HG03354 (cell line): Measurements from ENCODE around the gene RAB36.

Source experiments
- ATAC-seq: cut with Tn5 transposase; IDR thresholded peaks from one replicate; pipeline ENCODE4 v1.9.1; 2021; ENCODE audit warnings: mild to moderate bottlenecking; ENCODE audit not compliant: unreplicated experiment, poor library complexity, severe bottlenecking

The RAB36 gene

DNA sequence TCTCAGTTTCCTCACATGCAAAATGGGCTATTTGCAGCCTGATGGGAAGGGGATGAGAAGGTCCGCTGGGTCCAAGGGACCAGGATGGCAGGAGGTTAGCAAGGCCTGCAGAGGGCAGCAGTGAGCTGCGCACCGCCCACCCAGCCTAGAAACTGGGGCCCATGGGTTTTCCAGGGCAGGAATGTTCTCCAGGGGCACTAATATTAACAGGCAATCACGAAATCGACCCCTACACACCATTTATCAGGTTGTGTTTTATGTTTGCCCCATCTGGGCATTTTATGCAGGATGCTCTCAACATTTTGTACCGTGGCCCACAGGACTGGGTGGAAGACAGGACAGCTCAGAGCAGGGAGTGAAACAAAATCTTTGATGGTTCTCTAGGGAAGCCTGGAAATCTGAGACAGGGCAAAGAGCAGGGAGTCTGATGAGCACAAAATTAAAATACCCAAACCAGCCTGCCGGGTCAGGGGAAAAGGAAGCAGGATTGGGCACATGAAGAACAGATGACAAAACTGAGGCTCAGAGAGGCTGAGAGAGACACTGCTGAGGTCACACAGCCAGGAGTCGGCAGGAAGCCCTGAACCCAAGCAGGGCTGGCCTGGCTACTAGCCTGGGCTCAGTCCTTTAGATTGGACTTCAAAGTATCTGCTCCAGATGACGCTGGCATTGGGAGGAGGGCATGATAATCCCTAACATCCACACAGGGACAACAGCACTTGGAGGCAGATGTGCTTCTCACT lies 33.4 kb downstream of the RAB36 start:
- no peak for ATAC-seq

DNA sequence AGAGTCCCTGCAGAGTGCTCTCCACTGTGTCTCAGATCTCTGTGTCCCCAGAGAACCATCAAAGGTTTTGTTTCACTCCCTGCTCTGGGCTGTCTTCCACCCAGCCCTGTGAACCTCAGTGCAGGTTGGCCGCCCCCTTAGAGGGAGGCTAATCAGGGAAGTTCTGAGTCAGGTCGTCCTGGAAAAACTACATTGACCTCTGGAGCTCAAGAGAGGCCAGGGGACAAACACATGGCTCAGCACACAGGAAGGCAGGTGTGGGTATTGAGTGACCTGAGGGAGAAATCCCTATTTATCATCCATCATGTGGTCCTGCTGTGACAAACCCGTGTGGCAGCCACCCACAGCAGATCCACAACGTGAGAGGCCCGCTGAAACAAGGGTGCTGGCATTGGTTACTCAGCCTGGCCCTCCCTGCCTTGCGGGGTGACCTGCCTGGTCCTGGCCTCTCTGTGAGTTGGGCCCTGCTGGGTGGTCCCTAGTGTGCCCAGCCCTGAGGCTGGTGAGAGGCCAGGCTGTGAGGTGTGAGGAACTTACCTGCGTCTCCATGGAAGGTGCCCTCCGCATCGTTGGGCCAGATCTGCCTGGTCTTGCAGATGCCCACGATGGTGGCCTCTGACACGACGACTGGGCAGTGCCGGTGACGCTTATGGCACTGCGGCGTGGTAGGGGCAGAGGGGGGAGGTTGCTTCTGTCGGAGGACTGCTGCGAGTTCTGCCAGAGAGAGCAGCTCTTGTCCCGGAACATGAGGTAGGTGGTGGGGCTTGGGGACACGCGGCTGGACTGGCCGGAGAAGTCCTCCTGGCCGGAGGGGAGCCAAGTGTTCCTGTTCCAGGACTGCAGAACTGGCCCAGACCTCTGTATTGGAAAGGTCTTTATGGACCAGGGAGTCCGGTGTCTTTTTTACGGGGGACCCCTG lies 34.4 kb downstream of the RAB36 start:
- ATAC-seq: no peak

DNA sequence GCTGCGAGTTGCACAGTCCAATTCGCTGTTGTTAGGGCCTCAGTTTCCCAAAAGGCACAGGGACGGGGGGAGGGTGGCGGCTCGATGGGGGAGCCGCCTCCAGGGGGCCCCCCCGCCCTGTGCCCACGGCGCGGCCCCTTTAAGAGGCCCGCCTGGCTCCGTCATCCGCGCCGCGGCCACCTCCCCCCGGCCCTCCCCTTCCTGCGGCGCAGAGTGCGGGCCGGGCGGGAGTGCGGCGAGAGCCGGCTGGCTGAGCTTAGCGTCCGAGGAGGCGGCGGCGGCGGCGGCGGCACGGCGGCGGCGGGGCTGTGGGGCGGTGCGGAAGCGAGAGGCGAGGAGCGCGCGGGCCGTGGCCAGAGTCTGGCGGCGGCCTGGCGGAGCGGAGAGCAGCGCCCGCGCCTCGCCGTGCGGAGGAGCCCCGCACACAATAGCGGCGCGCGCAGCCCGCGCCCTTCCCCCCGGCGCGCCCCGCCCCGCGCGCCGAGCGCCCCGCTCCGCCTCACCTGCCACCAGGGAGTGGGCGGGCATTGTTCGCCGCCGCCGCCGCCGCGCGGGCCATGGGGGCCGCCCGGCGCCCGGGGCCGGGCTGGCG lies 35.1 kb downstream of the RAB36 start, which contains the start of gene BCR:
TSS of gene BCR (plus strand) at position 209 of the 592 bp plus-strand sequence. CDS start 452 bp downstream, outside the sequence.
- no peak for ATAC-seq

DNA sequence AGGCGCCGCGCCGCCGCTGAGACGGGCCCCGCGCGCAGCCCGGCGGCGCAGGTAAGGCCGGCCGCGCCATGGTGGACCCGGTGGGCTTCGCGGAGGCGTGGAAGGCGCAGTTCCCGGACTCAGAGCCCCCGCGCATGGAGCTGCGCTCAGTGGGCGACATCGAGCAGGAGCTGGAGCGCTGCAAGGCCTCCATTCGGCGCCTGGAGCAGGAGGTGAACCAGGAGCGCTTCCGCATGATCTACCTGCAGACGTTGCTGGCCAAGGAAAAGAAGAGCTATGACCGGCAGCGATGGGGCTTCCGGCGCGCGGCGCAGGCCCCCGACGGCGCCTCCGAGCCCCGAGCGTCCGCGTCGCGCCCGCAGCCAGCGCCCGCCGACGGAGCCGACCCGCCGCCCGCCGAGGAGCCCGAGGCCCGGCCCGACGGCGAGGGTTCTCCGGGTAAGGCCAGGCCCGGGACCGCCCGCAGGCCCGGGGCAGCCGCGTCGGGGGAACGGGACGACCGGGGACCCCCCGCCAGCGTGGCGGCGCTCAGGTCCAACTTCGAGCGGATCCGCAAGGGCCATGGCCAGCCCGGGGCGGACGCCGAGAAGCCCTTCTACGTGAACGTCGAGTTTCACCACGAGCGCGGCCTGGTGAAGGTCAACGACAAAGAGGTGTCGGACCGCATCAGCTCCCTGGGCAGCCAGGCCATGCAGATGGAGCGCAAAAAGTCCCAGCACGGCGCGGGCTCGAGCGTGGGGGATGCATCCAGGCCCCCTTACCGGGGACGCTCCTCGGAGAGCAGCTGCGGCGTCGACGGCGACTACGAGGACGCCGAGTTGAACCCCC lies 35.8 kb downstream of the RAB36 start:
- ATAC-seq: no peak

DNA sequence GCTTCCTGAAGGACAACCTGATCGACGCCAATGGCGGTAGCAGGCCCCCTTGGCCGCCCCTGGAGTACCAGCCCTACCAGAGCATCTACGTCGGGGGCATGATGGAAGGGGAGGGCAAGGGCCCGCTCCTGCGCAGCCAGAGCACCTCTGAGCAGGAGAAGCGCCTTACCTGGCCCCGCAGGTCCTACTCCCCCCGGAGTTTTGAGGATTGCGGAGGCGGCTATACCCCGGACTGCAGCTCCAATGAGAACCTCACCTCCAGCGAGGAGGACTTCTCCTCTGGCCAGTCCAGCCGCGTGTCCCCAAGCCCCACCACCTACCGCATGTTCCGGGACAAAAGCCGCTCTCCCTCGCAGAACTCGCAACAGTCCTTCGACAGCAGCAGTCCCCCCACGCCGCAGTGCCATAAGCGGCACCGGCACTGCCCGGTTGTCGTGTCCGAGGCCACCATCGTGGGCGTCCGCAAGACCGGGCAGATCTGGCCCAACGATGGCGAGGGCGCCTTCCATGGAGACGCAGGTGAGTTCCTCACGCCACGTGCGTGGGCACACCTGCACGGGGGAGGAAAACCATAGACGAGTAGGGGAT lies 36.5 kb downstream of the RAB36 start:
- no peak for ATAC-seq

DNA sequence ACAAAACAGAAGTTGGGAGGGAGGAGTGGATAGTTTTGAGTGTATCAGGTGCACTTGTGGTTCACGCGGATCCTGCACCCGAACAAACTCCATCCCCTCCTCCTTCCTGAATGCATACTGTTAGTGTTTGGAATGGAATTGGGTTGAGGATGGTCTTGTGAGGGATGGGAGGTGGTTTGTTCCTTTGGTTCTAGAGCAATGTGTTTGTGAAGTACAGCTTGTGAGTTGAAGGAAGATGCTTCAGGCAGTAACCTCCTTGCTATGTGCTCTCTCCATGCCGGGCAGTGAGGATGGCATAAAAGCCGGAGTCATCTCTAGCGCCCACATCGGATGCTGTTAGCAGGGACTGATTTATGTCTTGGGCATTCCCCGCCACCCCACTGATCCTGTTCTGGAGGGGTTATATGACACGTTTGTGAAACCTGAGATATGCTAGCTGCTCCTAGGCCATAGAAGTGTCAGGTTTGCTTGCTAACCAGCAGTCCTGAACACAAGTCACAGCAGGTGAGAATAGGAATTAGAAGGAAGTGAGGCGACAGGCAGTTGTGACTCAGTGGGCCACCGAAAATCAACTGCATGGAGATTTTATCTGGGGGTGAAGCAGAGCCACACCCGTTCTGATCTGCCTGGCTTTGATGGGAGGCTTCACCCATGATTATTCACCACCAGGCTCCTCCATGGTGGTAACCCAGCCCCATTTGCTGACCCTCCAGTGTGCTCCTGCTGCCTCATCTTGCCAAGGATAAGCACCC lies 37.2 kb downstream of the RAB36 start:
- no peak for ATAC-seq

DNA sequence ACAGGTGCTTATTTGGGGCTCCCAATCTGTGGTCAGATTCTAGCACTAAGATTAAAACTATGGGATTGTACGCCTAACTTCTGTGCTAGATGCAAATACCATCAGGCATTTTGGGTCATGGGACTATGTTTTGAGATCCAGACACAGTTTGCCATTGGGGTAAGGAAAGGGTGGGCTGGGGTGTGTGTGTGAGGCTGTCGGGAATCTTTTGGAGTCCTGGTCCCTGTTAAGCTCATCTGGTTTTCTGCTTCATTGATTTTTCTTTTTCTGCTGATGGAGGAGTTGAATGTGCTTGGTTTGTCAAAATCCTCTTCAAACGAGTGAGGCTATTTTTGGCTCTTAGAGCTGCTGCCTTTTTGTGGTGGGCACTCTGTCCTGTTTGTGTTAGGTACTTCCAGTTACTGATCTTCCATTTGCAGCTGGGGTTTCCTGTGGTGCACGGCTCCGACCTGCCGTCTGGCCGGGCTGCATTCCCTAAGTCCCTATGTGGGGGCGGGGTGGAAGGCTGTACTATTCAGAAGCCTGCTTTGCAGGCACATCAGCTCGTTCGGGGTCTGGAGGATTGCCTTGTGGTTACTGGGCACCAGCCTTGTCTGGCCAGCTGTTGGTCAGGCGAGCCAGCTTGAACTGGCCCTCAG lies 37.9 kb downstream of the RAB36 start:
- ATAC-seq: no peak

DNA sequence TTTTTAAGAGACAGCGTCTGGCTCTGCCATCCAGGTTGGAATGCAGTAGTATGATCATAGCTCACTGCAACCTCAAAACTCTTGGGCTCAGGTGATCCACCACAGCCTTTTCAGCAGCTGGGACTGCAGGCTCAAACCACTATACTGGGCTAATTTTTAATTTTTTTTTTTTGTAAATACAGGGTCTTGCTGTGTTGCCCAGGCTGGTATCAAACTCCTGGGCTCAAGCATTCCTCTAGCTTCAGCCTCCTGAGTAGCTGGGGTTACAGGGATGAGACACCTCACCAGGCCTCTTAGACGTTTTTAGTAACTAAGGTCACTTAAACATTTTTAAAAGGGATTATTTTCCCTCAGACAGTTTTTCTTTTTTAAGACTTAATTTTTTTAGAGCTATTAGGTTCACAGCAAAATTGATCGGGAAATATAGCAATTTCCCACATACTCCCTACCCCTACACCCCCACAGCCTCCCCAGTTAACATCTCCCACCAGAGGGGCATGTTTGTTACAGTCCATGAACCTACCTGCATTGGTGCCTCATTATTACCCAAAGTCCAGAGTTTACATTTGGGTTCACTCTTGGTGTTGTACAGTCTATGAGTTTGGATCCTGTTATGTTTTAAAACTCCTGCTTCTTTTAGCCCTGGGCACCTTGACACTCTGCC lies 39.0 kb downstream of the RAB36 start:
- no peak for ATAC-seq

DNA sequence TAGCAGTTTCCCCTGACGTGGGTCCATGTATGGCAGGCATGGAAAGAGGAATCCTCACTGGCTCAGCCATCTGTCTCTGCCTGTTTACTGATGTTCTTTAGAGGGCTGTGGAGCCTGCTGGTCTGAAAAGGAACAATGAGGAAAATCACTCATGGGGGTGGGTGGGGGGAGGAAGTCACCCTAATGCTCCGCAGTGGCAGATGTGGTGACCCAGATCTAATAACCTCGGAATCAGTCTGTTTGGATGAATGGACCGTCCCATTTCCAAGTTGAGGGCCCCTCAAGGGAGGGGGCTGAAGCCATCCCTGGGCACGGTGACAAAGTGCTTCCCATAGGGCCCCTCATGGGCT lies 39.5 kb downstream of the RAB36 start:
- no peak for ATAC-seq

DNA sequence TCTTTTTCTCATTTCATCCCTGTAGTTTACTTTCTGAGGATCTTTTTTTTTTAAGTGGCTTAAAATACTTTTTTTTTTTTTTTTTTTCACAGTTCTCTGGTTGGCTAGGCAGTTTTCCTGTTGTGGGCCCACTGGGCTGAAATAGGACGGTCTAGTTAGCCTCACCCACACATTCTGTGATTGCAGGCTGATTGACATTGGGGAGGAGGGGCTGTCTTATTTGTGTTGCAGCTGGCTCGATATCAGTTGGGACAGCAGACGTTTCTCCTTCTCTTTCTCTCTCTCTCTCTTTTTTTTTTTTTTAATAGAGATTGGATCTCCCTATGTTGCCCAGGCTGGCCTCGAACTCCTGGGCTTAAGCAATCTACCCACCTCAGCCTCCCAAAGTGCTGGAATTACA lies 41.9 kb downstream of the RAB36 start:
- ATAC-seq: no peak

DNA sequence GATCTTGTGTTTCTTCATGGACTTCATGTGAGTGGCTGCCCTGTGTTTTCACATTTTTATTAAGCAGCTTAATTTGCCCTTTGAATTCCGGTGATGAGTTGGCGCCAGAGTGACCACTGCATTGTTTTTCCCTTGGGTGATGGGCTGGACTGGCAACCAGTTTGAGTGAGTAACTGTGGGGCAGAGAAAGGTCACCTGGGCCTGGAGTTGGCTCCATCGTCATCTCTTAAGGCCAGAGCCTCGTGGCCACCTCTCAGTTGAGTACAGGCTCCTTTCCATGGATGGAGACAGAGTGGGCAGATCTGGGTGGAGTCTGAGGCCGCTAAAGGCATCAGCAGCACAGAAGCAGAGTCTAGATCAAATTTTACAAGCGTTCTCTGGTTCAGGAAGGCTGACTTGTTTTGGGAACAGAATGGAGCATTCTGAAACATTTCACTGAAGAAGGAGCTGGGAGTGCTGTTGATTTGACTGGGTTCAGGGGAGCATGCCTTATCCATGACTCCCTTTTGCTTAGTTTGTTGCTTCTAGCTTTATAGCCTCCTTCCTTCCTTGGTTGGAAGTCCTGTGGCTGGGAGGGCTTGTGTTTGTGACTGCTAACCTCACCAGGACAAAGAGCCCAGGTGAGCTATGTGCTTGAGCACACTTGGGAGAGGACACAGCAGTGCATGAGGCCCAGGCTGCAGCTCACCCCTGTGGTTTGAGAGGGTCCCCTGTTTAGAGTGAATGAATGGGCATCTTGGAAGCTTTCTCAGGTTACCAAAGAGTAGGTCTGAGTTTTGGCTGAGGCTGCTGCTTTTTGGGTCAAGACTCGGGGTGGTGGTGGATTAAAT lies 42.8 kb downstream of the RAB36 start:
- no peak for ATAC-seq

DNA sequence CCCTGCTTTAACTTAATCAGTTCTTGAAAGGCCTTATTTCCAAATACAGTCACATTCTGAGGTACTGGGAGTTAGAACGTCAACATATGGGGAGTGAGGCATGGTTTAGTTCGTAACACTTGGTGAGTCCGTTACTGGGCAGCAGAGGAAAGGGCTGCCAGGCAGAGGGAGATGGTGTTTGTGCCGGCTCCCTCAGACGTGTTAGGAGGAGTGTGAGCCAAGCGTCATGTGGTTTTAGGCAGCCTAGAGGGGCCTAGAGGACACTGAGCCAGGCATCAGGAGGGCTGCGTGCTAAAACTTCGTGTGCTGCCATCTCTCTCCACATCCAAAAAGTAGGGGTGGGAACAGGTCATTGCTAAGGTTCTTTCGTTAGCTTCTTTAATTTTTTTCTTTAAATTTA lies 45.2 kb downstream of the RAB36 start:
- ATAC-seq: no peak

DNA sequence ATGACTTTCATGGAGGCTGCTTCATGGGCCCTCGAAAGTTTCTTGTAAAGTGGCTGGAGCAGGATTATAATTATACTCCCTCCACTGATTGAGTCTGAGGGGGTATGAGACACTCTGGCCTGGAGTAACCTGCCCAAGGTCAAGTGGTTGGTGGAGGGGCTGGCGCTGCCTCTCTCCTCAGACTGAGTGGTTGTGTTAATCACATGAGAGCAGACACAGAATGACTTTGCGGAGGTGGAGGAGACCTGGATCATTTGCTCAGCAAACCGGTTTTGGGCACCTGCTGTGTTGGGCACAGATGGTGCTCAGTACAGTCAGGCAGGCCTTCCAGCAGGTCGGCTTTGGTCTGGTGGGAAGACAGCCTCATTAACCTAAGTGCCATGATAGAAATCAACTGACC lies 46.9 kb downstream of the RAB36 start:
- ATAC-seq: no peak

DNA sequence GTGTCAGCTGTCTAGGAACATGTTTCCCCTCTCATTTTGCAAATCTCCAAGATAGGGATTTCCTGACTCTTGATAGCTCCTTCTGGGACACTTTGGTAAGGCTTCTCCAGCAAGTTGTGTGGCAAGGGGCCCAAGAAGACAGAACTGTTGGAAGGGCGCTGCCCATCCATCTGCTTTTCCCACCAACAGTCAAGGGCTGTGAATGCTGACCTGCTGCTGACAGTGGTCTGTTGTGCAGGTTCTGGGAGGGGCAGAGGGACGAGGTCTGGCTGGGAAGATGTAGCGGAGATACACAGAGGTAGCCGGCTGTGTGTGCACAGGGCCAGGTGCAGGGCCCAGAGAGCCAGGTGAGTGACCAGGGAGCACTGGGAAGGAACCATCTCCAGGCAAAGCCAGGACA lies 47.3 kb downstream of the RAB36 start:
- no peak for ATAC-seq

DNA sequence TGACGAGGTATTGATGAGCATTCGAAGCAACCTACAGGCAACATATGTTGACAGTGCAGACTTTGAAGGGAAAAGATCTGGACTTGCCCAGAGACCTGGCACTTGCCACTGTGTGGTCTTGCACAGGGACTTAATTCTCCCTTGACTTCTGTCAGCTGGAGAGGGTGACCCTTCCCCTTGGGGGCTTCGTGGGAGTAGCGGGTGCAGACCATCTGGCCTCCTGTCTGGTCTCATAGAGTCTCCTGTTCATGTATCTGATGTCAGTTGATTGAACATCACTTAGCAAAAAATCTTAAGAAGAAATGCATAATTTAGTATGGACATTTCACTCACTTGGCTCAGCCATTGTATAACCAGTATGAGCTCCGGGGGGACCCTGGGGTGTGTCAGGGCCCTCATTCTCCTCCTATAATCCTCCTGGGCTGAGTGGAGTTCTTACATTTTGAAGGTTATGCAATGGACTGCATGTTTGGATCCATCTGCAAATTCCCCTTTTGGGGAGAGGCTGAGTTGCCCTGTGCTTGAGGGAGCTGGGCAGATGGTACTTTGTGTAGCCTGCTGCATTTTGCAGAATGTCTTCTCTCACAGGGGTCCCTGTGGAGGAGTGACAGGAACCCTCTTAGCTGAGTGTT lies 48.0 kb downstream of the RAB36 start:
- ATAC-seq: no peak

DNA sequence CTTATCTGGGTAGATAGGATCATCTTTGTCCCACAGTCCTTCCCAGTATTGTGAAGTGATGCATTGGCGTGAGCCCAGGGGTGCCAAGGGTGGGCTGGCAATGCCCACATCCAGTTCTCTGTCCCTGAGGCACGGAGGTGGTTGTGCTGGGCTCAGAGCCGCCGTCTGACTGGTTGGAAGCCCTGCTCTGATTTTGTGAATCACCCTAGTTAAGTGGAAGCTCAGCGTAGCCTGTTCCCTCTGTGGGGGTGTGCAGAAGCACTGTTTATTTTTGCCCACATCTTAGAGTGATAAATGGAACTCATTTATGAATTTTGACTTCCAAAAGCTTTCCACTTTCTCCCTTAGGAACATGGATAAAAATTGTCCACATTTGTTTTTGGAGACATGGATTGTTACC lies 48.6 kb downstream of the RAB36 start:
- no peak for ATAC-seq

DNA sequence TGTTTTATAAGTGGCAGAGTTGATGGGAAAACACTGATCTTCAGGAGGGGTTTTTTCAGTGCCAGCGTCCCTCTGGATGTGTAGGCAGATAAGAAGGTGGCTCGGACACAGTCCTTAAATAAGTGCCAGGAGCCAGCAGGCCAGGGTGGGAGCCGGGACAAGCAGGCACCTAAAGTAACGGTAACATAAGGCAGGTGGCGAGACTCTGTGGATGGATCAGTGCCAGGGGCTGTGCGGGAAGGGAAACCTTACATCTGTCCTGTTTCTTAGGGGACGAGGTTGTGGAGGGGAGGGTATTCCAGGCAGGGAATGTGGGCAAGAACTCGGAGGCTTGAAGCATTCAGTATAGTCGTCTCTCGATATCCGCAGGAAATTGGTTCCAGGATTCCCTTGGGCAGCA lies 50.9 kb downstream of the RAB36 start:
- ATAC-seq: no peak
